ENCODE data around the gene TMF1. TPM values are rescaled to one million over a fixed set of nuclear protein-coding genes. Genes with fewer than 3 reads are reported as not detected.

The TMF1 gene
- total RNA-seq, 4 donors from 2014 or later: 31.2 to 43.3 (median 36.3) TPM

DNA sequence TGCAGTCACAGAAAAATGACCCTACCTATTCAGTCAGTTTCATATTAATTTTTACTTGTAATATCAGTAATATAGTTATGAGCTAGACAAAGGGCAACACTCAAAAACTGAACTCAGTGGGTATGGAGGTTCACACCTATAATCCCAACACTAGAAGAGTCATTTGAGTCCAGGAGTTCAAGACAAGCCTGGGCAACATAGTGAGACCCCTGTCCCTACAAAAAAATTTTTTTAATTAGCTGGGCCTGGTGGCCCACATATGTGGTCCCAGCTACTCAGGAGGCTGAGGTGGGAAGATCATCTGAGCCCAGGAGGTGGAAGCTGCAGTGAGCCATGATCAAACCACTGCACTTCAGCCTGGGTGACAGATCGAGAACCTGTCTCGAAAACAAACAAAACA lies 3.1 kb downstream of the TMF1 start:
- ATAC-seq: no peak
- H3K27ac ChIP-seq: no peak overlapping the region
- H3K9me3 ChIP-seq: no peaks in the 10 kb centered on the region
- peaks cover 7 to 62% (median 8%) of the 10 kb centered on the region in 3 donors for H3K4me1 ChIP-seq
- peaks cover 5 to 54% of the 10 kb centered on the region in 2 donors for H3K36me3 ChIP-seq
- WGBS, 2 donors (ENCODE audit: low coverage in 1 of 2): 88 to 94% methylated on average over 2 of the region's 2 CpGs
- H3K4me3 ChIP-seq: no peak overlapping the region
- TF ChIP-seq POLR2AphosphoS5 (IDR thresholded peaks at IDR 0.05): no peak
- no peak for TF ChIP-seq EP300 (IDR thresholded peaks at IDR 0.05)
- TF ChIP-seq CTCF (IDR thresholded peaks at IDR 0.05): no peak
- no peak for TF ChIP-seq POLR2A (IDR thresholded peaks at IDR 0.05)
- H3K27me3 ChIP-seq: no peaks in the 10 kb centered on the region

GRCh38 chr3:69044608-69045007 lies 7.5 kb downstream of the TMF1 start:
- Histone ChIP-seq H3K27ac (no peak overlapping the region), H3K9me3 (no peaks in the 10 kb centered on the region), H3K36me3 (peaks cover 8 to 87% of the 10 kb centered on the region in 2 donors), H3K27me3 (no peaks in the 10 kb centered on the region), H3K4me1 (peaks cover 0 to 41% (median 5%) of the 10 kb centered on the region in 3 donors), H3K4me3 (no peak overlapping the region)
- TF ChIP-seq EP300 (IDR thresholded peaks at IDR 0.05) (no peak), POLR2AphosphoS5 (IDR thresholded peaks at IDR 0.05) (no peak), POLR2A (IDR thresholded peaks at IDR 0.05) (no peak), CTCF (IDR thresholded peaks at IDR 0.05) (no peak)
- ATAC-seq: no peak
- 73 to 92% methylated on average over 1 to 2 of the region's 2 CpGs for WGBS, 2 donors (ENCODE audit: low coverage in 1 of 2)

GRCh38 chr3:69033470-69033869 lies 18.7 kb downstream of the TMF1 start:
- Histone ChIP-seq H3K27me3 (no peaks in the 10 kb centered on the region), H3K27ac (no peak overlapping the region), H3K4me3 (no peak overlapping the region), H3K4me1 (no peaks in the 10 kb centered on the region), H3K9me3 (no peaks in the 10 kb centered on the region), H3K36me3 (peaks cover 4 to 97% of the 10 kb centered on the region in 2 donors)
- WGBS, 2 donors (ENCODE audit: low coverage in 1 of 2): 72 to 93% methylated on average over 7 of the region's 7 CpGs
- no peak for TF ChIP-seq CTCF (IDR thresholded peaks at IDR 0.05)
- TF ChIP-seq POLR2AphosphoS5 (IDR thresholded peaks at IDR 0.05): no peak
- TF ChIP-seq EP300 (IDR thresholded peaks at IDR 0.05): no peak
- no peak for TF ChIP-seq POLR2A (IDR thresholded peaks at IDR 0.05)
- no peak for ATAC-seq

DNA sequence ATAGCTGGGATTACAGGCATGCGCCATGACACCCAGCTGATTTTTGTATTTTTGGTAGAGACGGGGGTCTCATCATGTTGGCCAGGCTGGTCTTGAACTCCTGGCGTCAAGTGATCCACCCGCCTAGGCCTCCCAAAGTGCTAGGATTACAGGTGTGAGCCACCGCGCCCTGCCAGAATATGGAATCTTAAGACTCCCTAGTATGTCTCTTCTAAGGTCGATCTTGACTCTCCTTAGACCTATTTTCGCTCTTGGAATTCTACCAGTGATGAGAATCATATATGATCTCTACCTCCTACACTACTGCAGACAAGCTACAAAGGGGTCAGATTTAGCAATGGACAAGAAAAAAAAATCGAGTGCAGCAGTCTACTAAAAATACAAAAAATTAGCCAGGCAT lies 19.4 kb downstream of the TMF1 start:
- Histone ChIP-seq H3K27me3 (no peaks in the 10 kb centered on the region), H3K4me1 (no peaks in the 10 kb centered on the region), H3K9me3 (no peaks in the 10 kb centered on the region), H3K36me3 (peaks cover 9 to 97% of the 10 kb centered on the region in 2 donors), H3K4me3 (no peak overlapping the region), H3K27ac (no peak overlapping the region)
- WGBS, 2 donors (ENCODE audit: low coverage in 1 of 2): 100% methylated on average over 3 of the region's 9 CpGs; no CpG with 5 or more reads in 1 of the 2 donors
- no peak for ATAC-seq
- TF ChIP-seq CTCF (IDR thresholded peaks at IDR 0.05): no peak
- no peak for TF ChIP-seq POLR2A (IDR thresholded peaks at IDR 0.05)
- TF ChIP-seq POLR2AphosphoS5 (IDR thresholded peaks at IDR 0.05): no peak
- no peak for TF ChIP-seq EP300 (IDR thresholded peaks at IDR 0.05)

DNA sequence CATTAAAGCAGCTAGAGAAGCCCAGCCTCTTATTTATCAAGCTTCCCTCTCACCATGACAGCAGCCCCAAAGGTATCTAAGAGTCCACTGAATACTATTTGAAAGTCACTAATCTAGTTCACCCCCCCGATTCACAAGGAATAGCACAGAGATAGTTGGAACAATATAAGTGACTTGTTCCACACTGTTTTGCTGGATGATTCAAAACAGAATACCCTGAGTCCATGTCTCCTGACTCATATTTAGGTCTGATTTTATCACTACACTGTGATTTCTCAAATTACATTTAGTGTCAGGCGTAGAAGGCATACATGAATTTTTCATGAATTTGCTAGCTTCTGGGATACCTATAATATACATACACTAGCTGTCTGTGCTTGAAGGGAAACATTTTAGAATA lies 20.0 kb downstream of the TMF1 start:
- Histone ChIP-seq H3K27me3 (no peaks in the 10 kb centered on the region), H3K36me3 (peaks cover 9 to 97% of the 10 kb centered on the region in 2 donors), H3K4me1 (no peaks in the 10 kb centered on the region), H3K27ac (no peak overlapping the region), H3K4me3 (no peak overlapping the region), H3K9me3 (no peaks in the 10 kb centered on the region)
- 86 to 100% methylated on average over 2 of the region's 2 CpGs for WGBS, 2 donors (ENCODE audit: low coverage in 1 of 2)
- TF ChIP-seq POLR2A (IDR thresholded peaks at IDR 0.05): no peak
- TF ChIP-seq EP300 (IDR thresholded peaks at IDR 0.05): no peak
- no peak for TF ChIP-seq CTCF (IDR thresholded peaks at IDR 0.05)
- TF ChIP-seq POLR2AphosphoS5 (IDR thresholded peaks at IDR 0.05): no peak
- no peak for ATAC-seq
